PC-9 (cell line): ENCODE results near the gene LPCAT1. TPM values are rescaled to one million over a fixed set of nuclear protein-coding genes. Genes with fewer than 3 reads are reported as not detected.

Source experiments
- BruUV-seq: library from RNA; stranded (reverse); fragments of 400-500 nt; replicated peaks from 2 replicates; lab custom pipeline; 2021; lab: Mats Ljungman, UMichigan
- CTCF ChIA-PET: fragments of 300-600 bp; sonication (Branson Sonifier 250); formaldehyde crosslinking; loops from one replicate; lab custom pipeline; 2022; ENCODE audit warnings: antibody characterized with exemption; lab: Charles Lee
- POLR2A ChIA-PET: fragments of 300-600 bp; sonication (Branson Sonifier 250); formaldehyde crosslinking; loops from one replicate; lab custom pipeline; 2022; ENCODE audit warnings: antibody characterized with exemption; ENCODE audit not compliant: unreplicated experiment; lab: Charles Lee
- DNase-seq, 2 experiments: peaks; one replicate each; pipeline versions ENCODE4 v3.0.0 to v3.0.0-alpha.2; 2015 to 2022; ENCODE audit warnings: mixed read lengths in 1 of 2
- H2AFZ ChIP-seq: fragments of 200-600 bp; sonication (generic); 2 replicates; pipeline ENCODE4 v1.8.1; 2017; ENCODE audit warnings: antibody characterized with exemption
- H3F3A ChIP-seq: fragments of 200-600 bp; sonication (generic); 2 replicates; pipeline ENCODE4 v1.8.1; 2017; ENCODE audit warnings: antibody characterized with exemption, mild to moderate bottlenecking, low read depth; ENCODE audit not compliant: insufficient read depth
- H3K27ac ChIP-seq: fragments of 200-600 bp; sonication (generic); 2 replicates; pipeline ENCODE4 v1.6.1; 2016; ENCODE audit warnings: mixed run types
- H3K27me3 ChIP-seq: fragments of 200-600 bp; sonication (generic); 2 replicates; pipeline ENCODE4 v1.6.1; 2016; ENCODE audit warnings: low read depth, mixed run types; ENCODE audit not compliant: insufficient read depth
- H3K36me3 ChIP-seq: fragments of 200-600 bp; sonication (generic); 2 replicates; pipeline ENCODE4 v1.6.1; 2016; ENCODE audit warnings: low read depth, mixed run types
- H3K4me1 ChIP-seq: fragments of 200-600 bp; sonication (generic); replicated peaks from 2 replicates; pipeline ENCODE4 v1.6.1; 2016; ENCODE audit warnings: mixed run types; ENCODE audit not compliant: insufficient read depth
- H3K4me2 ChIP-seq: fragments of 200-600 bp; sonication (generic); 2 replicates; pipeline ENCODE4 v1.6.1; 2017; ENCODE audit warnings: mixed run types
- H3K4me3 ChIP-seq: fragments of 200-600 bp; sonication (generic); 2 replicates; pipeline ENCODE4 v1.6.1; 2016; ENCODE audit warnings: mixed run types
- H3K79me2 ChIP-seq: fragments of 200-600 bp; sonication (generic); 2 replicates; pipeline ENCODE4 v1.6.1; 2017; ENCODE audit warnings: low read depth, mixed run types
- H3K9me2 ChIP-seq: fragments of 200-600 bp; sonication (generic); 2 replicates; pipeline ENCODE4 v1.8.1; 2017; ENCODE audit warnings: mild to moderate bottlenecking; ENCODE audit not compliant: insufficient read depth
- H3K9me3 ChIP-seq: fragments of 200-600 bp; sonication (generic); 2 replicates; pipeline ENCODE4 v1.8.1; 2016; ENCODE audit warnings: low read depth; ENCODE audit not compliant: insufficient read depth
- H4K20me1 ChIP-seq: fragments of 200-600 bp; sonication (generic); 2 replicates; pipeline ENCODE4 v1.8.1; 2017; ENCODE audit not compliant: insufficient read depth
- EZH2 ChIP-seq: fragments of 200-600 bp; sonication (generic); IDR thresholded peaks from 2 replicates; pipeline ENCODE4 v1.8.0; 2017; ENCODE audit warnings: antibody characterized with exemption, low read depth
- intact Hi-C: fragments of 100-400 bp; cut with micrococcal nuclease; formaldehyde crosslinking; loops from one replicate; pipeline ENCODE4 v1.10.0; 2022; ENCODE audit not compliant: unreplicated experiment
- total RNA-seq: library from RNA; stranded (reverse); gene quantifications from 2 replicates; pipeline ENCODE4 v1.2.3, GENCODE V29; 2021
- TF ChIP-seq, protein P1 (sequence below): fragments of 200-600 bp; sonication (generic); conservative IDR thresholded peaks from 2 replicates; pipeline ENCODE4 v1.6.1; 2017; ENCODE audit warnings: mixed run types, antibody characterized with exemption, mild to moderate bottlenecking, moderate library complexity

LPCAT1 gene
- total RNA-seq, 1 experiment from 2014 or later, result 96.1 TPM

DNA sequence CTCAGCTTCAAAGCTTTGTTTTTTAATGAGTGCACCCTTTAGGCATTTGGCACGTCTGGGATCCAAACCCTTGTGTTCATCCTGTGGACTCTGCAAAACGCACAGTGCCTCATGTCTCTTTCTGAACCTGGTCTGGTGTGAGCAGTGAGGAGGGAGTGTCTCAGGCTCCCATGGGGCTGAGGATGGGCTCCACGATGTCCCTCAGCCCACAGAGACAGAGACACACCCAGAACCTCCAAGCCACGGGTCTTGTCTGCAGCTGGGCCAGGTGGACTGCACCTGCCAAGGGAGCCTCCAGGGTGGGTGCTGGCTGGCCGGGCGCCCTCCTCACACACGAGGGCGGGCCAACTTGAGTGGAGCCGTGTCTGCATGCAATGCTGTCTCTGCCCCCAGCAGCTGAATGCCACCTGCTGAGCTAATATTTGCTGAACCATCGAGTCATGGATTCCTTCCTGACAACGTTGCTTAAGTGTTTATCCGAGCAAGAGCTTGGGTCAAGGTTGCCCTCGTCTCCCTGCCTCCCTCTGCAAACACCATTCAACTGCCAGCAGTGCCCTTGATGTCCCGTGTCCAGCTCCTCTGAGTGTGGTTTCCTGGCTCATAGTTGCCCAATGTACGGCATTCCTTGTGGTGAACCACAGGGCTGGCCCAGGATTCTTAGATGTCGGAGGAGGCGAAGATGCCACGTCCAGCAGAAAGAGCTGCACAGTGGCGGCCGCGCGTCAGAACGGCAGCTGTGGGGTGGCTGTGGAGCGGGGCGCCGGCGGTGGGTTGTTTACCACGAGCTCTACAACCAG, 31.4 kb upstream of the LPCAT1 start:
- intact Hi-C loops, result loop anchor here (1.0 to 2.0 kb wide), 7 partner anchors 9 to 1169 kb away; no protein-coding TSS in a partner anchor
- no peaks in the 10 kb centered on the region for H3K9me2 ChIP-seq
- CTCF ChIA-PET, result interaction anchor here (0.5 to 1.4 kb wide), 2 partner anchors 43 to 436 kb away, joined by 3 to 4 read pairs; no protein-coding TSS in a partner anchor
- H4K20me1 ChIP-seq, result no peaks in the 10 kb centered on the region
- DNase-seq, result peak; percentile 100
- H3K36me3 ChIP-seq, result no peaks in the 10 kb centered on the region
- peaks cover 18% of the 10 kb centered on the region; the same call in 1 of the 2 replicates for H3F3A ChIP-seq
- peaks cover 26% of the 10 kb centered on the region for H3K4me1 ChIP-seq
- H3K27me3 ChIP-seq, result peaks cover 25% of the 10 kb centered on the region
- H3K79me2 ChIP-seq, result no peaks in the 10 kb centered on the region
- H2AFZ ChIP-seq, result no peak overlapping the region
- H3K4me3 ChIP-seq, result peak overlapping the region; percentile 5; the same call in 1 of the 2 replicates
- H3K27ac ChIP-seq, result peak overlapping the region; percentile 9
- POLR2A ChIA-PET, result interaction anchor here (0.5 to 1.1 kb wide), 8 partner anchors 12 to 654 kb away, joined by 3 to 7 read pairs (median 3); no protein-coding TSS in a partner anchor
- TF ChIP-seq, protein P1, sequence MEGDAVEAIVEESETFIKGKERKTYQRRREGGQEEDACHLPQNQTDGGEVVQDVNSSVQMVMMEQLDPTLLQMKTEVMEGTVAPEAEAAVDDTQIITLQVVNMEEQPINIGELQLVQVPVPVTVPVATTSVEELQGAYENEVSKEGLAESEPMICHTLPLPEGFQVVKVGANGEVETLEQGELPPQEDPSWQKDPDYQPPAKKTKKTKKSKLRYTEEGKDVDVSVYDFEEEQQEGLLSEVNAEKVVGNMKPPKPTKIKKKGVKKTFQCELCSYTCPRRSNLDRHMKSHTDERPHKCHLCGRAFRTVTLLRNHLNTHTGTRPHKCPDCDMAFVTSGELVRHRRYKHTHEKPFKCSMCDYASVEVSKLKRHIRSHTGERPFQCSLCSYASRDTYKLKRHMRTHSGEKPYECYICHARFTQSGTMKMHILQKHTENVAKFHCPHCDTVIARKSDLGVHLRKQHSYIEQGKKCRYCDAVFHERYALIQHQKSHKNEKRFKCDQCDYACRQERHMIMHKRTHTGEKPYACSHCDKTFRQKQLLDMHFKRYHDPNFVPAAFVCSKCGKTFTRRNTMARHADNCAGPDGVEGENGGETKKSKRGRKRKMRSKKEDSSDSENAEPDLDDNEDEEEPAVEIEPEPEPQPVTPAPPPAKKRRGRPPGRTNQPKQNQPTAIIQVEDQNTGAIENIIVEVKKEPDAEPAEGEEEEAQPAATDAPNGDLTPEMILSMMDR, result 0 out of 2 replicates have a peak, but pooled peaks have one; percentile 10
- no peak for TF ChIP-seq EZH2
- H3K4me2 ChIP-seq, result peak overlapping the region; percentile 65
- BruUV-seq, result no TSS peak
- H3K9me3 ChIP-seq, result no peaks in the 10 kb centered on the region

GRCh38 chr5:1554410-1554967, 30.7 kb upstream of the LPCAT1 start:
- peaks cover 26% of the 10 kb centered on the region for H3K4me1 ChIP-seq
- H3K9me2 ChIP-seq, result no peaks in the 10 kb centered on the region
- H3F3A ChIP-seq, result peaks cover 18% of the 10 kb centered on the region; the same call in 1 of the 2 replicates
- H3K4me3 ChIP-seq, result peak overlapping the region; percentile 5; the same call in 1 of the 2 replicates
- no TSS peak for BruUV-seq
- H2AFZ ChIP-seq, result no peak overlapping the region
- H3K27me3 ChIP-seq, result peaks cover 25% of the 10 kb centered on the region
- H4K20me1 ChIP-seq, result no peaks in the 10 kb centered on the region
- ChIA-PET POLR2A (interaction anchor here (0.6 to 0.7 kb wide), 2 partner anchors 9 to 653 kb away, joined by 3 to 7 read pairs; no protein-coding TSS in a partner anchor), CTCF (interaction anchor here (0.5 to 1.4 kb wide), 2 partner anchors 42 to 435 kb away, joined by 3 to 4 read pairs; no protein-coding TSS in a partner anchor)
- H3K27ac ChIP-seq, result no peak overlapping the region; the same call in 1 of the 2 replicates
- H3K79me2 ChIP-seq, result no peaks in the 10 kb centered on the region
- H3K36me3 ChIP-seq, result no peaks in the 10 kb centered on the region
- TF ChIP-seq EZH2, result no peak
- TF ChIP-seq, protein P1, result no peak
- peak in 1 of 2 experiments; percentile 46 for DNase-seq
- H3K9me3 ChIP-seq, result no peaks in the 10 kb centered on the region
- H3K4me2 ChIP-seq, result peak overlapping the region; percentile 65
- intact Hi-C loops, result loop anchor here (2.0 kb wide), 1 partner anchor 40 kb away; no protein-coding TSS in a partner anchor
